HG03097 (cell line): ENCODE measurements around the gene SLX4IP.
"Not testable (repeated sequence)": the region's sequence is repeated elsewhere in the genome, so short reads cannot be mapped to it uniquely, and the experiment has no call there.

Experiments
- ATAC-seq: cut with Tn5 transposase; IDR thresholded peaks from one replicate; pipeline ENCODE4 v1.9.1; 2021; ENCODE audit not compliant: unreplicated experiment, low FRiP score

The SLX4IP gene

DNA sequence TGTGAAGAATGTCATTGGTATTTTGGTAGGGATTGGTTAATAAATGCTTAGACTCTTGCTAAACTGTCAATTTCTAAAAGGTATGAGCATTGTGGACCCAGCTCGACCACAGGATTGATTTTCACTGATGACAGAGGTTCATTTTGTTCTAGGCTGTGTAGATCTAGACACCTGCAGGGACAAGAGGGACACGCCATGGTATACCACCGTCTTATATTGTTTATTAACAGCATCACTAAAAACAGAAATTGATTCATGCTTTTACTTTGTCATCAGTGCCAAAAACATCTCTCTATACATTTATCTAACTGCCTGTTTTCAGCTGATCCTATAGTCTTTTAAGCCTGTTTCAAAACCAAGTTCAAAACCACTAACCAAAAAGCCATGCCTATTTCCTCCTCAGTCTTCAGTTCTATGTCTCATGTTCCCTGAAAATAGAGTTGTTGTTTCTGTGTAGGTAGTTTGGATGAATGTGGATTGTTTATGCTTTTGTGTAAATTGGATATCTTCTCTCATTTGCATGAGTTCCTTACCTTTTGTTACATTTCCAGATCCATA lies 128.9 kb downstream of the SLX4IP start:
- no peak for ATAC-seq

DNA sequence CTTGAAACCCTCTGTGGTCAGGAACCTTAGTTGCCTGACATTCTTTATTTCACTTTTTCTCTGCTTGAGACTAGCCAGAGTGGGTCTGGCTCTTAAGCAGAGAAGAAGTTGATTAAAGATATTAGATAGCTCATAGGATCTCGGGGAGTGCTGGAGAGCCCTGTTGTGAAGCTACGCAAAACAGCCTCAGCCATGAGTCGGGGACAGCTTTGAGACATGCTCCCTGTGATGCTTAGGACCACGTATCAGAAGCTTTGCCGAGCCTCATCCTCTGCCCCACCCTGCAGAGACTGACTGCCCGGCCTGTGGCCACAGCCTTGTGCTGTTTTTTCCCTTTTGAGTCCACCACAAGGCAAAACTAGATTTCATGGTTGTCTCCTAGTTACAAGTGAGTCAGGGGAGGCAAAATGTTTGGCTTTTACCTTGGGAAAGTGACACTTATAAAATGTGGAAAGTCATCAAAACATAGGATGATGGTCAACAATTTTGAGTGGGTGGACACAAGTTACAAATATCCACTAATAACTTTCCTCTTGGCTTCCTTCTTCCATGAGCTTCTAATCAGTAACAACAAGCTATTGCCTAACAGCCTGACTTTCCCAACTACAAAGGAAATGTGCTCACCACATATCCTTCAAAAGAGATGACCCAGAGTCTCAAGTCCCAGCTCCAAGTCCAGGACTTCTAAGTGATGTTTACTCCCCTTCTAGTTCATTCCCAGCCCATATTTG lies 130.3 kb downstream of the SLX4IP start:
- no peak for ATAC-seq

DNA sequence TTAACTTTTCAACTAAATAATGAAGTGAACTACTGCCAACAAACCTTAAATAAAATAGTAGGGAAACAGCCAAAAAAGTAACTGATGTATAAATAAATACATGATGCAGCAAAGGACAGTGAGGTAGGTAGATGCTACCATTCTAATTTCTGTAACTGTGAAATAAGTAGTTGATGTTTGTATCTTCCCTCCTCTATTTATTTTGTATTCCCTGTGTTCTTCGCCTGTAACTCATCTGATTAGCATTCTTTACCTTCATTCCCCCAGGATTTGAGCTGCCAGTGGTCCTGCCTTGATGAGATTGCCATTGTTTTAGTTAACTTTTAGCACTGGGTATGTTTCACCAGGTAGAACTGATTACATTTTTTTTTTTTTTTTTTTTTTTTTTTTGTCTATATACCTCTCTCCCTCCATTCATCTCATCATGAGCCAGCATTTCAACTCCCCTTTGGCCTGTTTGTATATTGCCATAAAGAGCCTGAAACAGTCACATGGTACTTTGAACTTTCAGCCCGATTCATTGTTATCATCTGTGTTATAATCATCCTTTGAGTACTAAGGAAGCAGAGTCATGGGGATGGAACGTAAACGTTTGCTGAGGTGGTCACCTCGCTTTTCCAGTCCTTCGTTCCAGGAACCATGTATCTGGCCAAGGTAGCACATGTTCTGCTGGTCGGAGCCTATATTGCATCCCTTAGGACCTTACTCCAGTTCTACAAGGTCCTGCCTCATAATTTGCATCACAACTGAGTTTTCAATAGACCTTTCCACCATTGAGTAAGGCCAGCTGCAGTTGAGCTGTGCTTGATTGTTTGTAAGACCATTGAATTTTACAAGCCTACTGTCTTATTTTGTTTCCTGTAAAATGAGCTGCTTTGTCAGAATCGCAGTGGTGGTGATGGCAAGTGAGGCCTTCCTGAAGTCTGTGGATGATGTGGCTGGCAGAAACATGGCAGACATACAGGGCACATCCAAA lies 131.1 kb downstream of the SLX4IP start:
- ATAC-seq, result no peak

DNA sequence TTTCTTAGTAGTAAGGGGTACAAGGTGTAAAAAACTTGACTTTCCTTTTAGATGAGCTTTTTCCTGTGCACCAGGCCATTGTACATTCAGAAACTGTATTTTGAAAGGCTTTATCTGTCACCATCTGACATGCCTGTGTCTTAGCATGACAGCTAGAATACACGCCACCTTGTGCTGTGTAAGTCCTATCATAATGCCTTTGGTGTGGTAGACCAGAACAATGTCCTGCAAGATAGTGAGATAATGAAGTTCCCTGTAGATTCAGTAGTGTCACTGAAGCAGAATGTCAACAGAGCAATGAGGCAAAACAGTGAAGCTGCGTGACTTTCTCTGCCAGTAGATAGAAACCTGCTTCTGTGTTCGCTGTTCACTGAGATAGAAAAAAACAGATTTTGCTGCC lies 132.9 kb downstream of the SLX4IP start:
- no peak for ATAC-seq

DNA sequence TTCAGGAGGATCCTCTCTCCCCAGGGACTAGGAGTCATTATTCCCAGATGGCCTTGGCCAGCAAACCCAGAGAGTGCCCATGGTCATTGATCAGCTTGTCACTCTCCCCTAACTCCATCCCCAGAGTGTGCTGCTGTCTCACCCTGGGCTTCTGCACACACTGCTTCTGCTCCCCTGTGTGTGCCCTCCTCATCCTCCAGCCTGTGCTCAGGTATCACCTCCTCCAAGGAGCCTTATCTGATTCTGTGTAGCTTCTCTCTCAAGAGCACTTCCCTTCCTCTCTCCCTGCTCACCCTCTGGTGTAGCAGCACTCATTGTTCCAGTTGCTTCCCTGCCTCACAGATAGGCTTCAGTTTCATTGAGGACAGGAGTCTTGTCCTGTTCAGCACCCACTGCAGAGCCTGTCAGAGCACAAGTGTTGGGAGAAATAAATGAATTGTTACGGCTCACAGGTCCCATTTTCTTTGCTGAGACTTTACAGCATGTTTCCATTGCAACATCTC lies 136.3 kb downstream of the SLX4IP start:
- no peak for ATAC-seq

DNA sequence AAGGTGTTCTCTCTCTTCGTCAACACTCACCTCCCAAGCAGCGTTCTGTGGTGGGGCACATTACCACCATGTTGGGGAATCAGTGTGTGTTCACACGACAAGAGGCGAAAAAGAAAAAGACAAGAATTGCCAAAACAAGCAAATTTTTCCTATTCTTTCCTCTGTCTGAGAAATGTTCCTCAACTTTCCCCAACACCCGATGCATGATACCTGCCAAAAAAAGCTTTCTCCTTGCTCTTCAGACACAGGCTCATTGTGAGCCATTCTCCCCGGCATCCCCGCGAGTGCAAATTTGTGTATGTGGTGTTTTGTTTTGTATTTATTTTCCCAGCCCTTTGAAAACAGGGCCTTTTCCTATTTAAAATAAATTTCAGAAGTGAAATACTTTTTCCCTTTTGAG lies 137.7 kb downstream of the SLX4IP start:
- no peak for ATAC-seq

DNA sequence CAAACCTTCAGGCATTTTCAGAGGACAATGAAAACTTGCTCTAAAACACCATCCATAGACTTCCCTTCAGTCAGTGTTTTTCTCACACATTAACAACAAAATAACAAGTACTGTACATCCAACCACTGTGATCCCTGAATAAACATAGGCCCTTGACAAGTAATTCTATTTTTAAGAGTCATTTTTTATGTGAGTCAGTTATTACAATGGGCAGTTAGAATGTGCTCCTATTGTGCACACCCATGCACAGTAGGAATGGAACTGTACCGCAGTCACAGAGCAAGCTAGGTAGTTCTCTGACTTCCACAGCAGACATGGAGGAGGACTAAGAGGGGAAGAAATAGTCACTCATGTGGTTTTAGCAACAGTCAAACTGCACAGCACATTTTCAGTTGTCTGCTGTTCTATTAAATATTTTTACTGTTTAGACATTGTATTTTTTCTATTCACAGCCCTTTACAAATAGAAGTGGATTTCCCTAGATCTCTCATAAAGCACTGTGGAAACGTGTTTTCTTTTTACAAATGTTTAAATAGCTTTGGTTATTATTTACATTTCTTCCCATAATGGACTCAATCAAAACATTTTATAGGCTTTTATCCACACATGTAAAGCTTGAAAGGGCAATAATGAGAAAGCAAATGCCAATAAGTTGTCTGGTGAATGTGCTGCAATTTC lies 138.3 kb downstream of the SLX4IP start:
- ATAC-seq, result no peak

DNA sequence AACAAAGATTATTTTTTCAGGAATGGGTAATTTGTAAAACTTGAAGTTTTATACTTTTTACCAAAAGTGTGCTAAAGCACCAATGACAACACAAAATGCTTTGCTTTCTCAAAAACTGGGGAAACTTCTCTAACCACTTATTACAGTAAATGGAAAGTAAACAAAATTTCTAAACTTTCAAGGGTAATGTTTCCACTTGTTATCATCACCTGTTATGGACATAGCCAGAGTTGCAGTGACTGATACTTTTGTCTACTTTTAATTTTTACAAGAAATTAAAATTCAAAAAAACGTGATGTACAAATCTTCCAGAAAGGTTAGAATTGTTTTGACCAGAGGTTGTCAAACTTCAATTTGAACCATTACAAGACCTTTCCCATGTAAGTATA lies 138.8 kb downstream of the SLX4IP start:
- no peak for ATAC-seq

DNA sequence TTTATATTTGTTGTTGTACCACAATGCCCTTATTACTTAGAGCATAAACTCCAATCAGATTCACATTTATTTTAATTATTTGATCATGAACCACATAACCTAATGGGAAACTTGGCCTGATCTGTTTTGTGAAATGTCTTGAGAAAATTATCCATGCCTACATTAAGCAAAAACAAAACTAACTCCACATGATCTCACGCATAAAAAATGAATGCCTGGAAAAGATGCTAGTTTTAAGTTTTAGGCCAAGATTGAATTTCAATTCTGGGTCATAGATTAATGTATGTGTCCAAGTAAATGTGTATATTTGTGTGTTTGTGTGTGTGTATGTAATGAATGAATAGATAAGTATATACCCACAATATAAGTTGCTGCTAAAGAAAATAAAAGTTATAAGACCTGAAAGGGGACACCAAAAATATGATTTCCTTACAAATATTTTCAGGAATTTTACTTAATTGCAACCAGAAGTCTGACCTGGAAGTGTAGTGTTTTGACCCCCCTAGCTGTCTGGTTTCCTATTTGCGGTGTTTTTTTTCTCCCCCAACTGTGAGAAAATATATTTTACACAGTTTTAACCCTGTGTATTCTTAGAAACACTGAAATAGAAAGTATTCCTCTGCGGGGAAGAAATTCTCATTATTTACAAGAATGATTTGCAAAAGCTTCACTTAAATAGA lies 141.4 kb downstream of the SLX4IP start:
- no peak for ATAC-seq

DNA sequence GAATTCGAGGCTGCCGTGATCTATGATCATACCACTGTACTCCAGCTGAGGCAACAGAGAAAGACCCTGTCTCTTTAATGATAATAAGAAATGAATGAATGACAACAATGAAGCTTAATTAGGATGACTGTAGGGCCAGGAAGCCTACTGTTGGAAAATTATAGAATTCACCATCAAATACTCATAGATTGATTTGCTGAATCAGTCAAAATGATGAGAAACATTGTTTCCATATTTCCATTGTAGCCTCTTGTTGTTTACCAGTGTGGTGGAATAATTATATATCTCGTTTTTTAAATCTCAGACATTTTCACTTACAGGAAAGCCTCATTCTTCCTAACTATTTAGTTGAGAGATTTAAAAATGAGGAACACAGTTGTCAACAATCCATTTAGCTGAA lies 142.5 kb downstream of the SLX4IP start:
- ATAC-seq, result no peak

DNA sequence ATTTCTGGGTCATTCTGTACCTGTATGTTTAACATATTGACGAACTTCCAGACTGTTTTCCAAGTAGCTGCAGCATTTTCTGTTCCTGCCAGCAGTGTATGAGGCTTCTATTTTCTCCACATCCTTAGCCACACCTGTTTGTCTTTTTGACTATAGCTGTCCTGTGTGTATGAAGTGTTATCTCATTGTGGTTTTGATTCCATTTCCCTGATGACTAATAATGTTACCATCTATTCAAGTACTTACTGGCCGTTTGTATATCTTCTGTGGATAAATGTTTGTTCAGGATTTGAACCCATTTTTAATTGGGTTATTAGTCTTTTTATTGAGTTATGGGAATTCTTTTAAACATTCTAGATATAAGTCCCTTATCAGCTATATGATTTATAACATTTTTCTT lies 143.5 kb downstream of the SLX4IP start:
- no peak for ATAC-seq

DNA sequence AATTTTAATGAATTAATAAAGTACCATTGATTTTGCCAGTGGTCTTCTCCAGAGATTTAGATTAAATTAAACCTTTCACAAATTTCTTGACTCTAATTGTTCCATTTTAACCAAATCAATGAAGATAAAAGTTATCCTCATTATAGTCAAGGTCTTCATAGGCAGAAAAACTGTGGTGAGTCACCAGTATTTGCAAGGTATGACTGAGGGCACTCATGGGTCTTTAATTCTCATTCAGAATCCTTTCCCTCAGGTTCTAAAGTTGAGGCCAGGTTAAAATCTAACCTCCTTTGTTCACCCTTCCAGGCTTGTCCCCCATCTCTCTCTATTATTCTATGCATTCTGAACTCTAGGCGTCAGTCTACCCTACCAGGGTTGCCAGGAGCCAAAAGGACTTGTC lies 144.8 kb downstream of the SLX4IP start:
- no peak for ATAC-seq

DNA sequence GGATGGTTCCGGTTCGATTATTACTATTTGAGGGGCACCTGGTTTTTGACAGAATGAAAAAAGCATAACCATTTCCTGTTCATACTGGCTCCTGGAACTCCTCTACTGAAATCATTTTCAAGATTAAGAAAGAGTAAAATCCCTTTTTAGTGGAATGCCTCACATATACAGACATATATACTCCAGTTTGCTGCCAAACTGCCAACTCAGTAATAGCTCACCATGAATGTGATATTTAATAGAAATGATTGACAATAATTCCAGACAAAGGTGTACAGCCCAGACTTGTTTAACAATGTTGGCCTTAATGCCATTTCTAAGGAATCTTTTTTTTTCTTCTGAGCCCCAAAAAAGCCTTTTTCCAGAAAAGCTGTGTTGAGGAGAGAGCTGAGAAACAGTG lies 145.6 kb downstream of the SLX4IP start:
- ATAC-seq, result no peak

DNA sequence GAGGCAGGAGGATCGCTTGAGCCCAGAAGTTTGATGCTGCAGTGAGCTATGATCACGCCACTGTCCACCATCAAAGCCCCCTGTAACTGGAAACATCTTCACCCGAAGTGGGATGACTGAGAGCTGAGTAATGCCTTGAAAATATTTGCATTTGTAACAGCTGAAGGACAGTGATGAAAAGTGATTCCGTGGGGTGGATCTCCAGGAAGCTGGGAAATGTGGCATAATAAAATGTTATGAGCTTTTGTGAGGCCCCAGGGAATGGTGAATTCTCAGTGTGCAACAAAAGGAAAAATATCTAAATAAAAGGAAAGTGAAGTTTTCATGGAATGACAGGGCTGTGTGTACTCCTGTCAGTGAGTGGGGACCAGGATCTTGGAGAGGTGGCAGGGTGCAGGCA lies 146.7 kb downstream of the SLX4IP start:
- no peak for ATAC-seq

DNA sequence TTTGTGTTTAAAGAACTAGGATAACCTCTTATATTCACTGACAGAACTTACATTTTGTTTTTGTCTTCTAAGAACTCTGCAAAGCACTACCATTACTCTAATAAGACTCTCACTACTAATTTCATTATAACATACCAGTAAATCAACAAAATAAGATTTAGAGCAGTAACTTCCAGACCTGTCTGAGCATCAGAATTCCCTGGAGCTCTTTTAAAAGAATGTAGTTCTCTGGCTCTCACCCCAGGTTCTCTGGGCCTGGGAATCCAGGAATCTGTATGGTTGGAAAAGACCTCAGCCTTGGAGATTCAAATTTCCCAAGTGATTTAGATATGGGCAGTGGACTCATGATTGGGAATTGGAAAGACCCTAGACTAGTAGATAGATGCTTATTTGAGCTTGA lies 149.3 kb downstream of the SLX4IP start:
- no peak for ATAC-seq

DNA sequence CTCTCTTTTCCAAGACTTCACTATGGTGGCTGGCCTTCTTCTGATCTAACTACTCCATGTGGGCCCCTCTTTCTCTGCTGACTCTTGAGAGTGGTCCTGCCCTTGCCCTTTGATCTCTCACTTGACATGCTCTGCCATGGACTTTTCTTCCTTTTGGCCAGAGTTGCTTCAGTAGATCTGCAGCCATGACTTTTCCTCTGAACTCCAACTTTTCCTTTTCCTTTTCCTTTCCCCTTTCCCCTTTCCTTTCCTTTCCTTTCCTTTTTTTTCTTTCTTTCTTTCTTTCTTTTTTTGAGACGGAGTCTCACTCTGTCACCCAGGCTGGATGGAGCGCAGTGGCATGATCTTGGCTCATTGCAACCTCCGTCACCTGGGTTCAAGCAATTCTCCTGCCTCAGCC lies 150.2 kb downstream of the SLX4IP start:
- no peak for ATAC-seq

DNA sequence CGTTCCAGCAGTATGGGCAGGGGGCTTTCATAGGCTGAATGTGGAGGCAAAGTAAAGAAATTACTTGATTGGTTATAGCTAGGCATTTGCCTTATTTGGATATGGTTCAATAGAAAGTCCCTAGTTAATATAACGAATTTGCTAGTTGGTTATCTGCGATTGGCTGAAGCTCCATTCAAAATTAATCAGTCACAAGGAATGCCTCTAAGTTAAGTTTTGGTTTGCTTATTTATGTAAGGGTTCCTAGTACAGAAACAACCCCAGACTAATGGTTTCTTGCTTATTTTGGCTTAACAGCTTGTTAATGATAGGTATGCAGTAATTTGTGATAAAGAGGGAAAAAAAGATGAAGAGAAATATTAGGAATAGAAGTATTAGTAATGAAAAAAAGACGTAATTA lies 151.2 kb downstream of the SLX4IP start:
- no peak for ATAC-seq

DNA sequence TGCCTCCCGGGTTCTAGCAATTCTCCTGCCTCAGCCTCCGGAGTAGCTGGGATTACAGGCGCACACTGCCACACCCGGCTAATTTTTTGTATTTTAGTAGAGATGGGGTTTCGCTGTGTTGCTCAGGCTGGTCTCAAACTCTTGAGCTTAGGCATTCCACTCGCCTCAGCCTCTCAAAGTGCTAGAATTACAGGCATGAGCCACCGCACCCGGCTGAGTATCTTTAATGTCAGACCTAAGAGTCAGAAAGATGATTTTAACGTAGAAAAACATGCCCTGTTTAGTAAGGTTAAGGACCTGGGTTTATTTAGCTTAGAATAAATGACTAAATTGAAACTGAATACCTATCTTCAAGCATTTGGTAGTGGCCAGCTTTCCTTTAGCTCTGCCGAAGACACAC lies 155.3 kb downstream of the SLX4IP start:
- ATAC-seq, result not testable (repeated sequence)

DNA sequence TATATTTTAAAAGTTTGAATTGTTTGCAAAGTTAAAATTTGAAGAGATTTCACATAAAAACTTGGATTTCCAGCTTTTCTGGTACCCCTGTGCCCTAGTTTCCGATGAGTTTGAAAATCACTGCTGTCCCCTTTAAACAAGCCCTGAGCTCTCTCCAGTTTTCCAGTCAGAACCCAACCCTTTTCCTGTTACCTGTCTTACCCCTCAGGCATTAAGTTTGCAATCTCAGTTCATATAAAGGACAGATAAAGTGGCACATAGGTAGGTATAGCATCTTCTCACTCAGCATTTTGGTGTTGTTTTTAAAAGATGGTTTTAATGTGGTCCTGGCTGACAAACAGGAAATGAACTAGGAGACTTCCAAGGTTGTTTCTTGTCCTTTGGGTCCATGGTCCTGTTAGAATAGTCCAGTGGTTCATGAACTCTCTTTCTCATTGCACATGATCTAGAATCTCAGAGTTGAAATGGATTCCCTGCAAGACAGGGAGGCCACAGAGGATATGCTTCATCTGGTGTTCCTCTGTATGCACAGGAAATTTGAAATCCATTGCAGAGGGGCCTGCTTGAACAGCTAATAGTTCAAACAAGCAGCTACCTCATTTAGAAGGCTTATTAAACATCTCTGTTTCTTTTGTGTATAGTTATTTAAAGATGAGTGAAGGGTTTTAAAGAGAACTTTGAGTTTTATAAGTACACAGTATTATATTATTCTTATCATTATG lies 156.0 kb downstream of the SLX4IP start:
- ATAC-seq, result no peak
